Tibial nerve (tissue), 4 donors: ENCODE data around the gene SYTL5.

ENCODE experiments used
- EP300 ChIP-seq, 2 donors: sonication (generic); formaldehyde crosslinking; IDR thresholded peaks; one replicate each; pipeline ENCODE4 v1.6.1; 2017; ENCODE audit warnings: antibody characterized with exemption in 2 of 2, mild to moderate bottlenecking in 1 of 2
- TF ChIP-seq, protein P1 (sequence below), 5 experiments: fragments of 200-600 bp in 3 of 5; fragments of 450-650 bp in 2 of 5; sonication (generic) in 3 of 5; IDR thresholded peaks; one replicate each; pipeline ENCODE4 v1.5.1; 2016 to 2019; ENCODE audit warnings: antibody characterized with exemption in 5 of 5, mild to moderate bottlenecking in 3 of 5, moderate library complexity in 2 of 5

DNA sequence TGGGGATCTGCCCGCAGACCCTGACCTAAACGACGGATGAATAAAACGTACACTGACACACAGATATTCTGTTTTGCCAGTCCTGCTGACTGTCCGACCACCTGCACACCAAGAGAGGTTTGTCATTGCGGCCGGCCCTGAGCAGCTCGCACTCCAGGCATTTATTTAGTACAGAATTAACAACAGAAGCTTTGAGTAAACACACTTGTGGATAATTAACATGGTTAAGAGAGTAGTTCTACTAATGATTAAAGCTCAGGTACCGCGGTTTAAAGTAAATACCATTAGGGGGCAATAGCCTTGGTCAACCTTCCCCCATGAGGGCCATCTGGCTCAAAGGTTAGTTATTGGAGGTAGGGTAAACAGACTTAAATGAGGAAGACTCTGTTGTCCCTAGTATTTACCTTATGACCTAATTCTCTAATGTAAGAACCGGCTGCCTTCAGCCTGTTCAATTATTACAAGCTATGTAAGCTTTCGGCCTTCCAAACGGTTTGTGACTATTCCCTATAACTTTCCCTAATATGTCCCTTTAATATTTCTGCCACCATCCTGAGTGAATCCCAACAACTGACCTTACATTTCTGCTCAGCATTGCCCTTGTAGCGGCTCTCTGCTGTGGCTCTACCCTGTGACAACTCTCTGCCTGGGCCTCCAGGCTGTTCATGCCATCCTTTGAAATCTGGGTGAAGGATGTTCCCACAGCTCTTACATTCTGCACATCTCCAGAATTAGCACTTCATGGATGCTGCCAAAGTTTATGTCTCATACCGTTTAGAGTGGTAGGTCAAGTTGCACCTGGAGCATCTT, 46.9 kb upstream of the SYTL5 start:
- TF ChIP-seq, protein P1, sequence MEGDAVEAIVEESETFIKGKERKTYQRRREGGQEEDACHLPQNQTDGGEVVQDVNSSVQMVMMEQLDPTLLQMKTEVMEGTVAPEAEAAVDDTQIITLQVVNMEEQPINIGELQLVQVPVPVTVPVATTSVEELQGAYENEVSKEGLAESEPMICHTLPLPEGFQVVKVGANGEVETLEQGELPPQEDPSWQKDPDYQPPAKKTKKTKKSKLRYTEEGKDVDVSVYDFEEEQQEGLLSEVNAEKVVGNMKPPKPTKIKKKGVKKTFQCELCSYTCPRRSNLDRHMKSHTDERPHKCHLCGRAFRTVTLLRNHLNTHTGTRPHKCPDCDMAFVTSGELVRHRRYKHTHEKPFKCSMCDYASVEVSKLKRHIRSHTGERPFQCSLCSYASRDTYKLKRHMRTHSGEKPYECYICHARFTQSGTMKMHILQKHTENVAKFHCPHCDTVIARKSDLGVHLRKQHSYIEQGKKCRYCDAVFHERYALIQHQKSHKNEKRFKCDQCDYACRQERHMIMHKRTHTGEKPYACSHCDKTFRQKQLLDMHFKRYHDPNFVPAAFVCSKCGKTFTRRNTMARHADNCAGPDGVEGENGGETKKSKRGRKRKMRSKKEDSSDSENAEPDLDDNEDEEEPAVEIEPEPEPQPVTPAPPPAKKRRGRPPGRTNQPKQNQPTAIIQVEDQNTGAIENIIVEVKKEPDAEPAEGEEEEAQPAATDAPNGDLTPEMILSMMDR (IDR thresholded peaks at IDR 0.05) = no peak
- no peak for TF ChIP-seq EP300 (IDR thresholded peaks at IDR 0.05)
